Measurements from ENCODE around the gene SNCAIP.

SNCAIP gene

DNA sequence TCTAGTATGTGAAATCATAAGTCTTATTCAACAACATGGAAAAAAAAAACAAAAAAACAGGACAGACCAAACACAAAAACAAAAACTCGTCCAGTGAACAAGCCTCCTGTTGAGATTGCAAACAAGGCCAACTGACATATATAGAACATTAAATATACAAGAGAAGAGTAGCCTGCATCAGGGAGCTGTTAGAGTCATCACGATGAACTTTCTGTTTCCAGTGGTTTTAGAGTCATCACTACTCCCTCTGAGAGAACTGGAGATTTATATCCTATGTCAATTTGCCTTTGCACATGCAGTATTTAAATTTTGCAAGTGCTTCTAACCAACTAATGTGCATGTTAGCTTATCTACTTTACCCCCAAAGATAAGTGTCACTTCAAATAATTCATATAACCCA lies 9.9 kb downstream of the SNCAIP start:
- Histone ChIP-seq H4K8ac (ENCODE audit: low read depth, low read length) (no peak overlapping the region), H3K4me2 (ENCODE audit: insufficient read depth, low read length, poor library complexity, severe bottlenecking) (no peak overlapping the region), H3K36me3 (replicated peaks in 1 of 2; ENCODE audit: control insufficient read depth in 2 of 2, insufficient read depth in 2 of 2, low read length in 2 of 2) (no peaks in the 10 kb centered on the region), H2AFZ (ENCODE audit: low read length) (no peak overlapping the region), H3K4me3 (ENCODE audit: low read length in 2 of 2) (no peak overlapping the region), H4K91ac (ENCODE audit: low read depth, low read length, poor library complexity) (no peak overlapping the region), H3K4me1 (ENCODE audit: control insufficient read depth in 2 of 2, insufficient read depth in 1 of 2, low read depth in 1 of 2, low read length in 2 of 2) (no peaks in the 10 kb centered on the region), H3K79me1 (ENCODE audit: low read depth, low read length) (no peaks in the 10 kb centered on the region), H3K14ac (ENCODE audit: low read length) (no peak overlapping the region), H2AK5ac (ENCODE audit: low read depth, low read length) (no peak overlapping the region), H2BK120ac (ENCODE audit: low read depth, low read length) (no peak overlapping the region), H3K27me3 (ENCODE audit: control insufficient read depth in 3 of 3, insufficient read depth in 3 of 3, low read depth in 1 of 3, low read length in 3 of 3) (no peaks in the 10 kb centered on the region), H3K9ac (ENCODE audit: low read depth, low read length, poor library complexity) (no peak overlapping the region), H3K4ac (ENCODE audit: low read length) (no peak overlapping the region), H3K18ac (ENCODE audit: low read length) (no peak overlapping the region), H2BK15ac (ENCODE audit: low read length) (no peak overlapping the region), H3K9me3 (replicated peaks in 1 of 2; ENCODE audit: control insufficient read depth in 2 of 2, insufficient read depth in 1 of 2, low read depth in 1 of 2, low read length in 2 of 2) (no peaks in the 10 kb centered on the region), H3K23ac (ENCODE audit: low read depth, low read length, poor library complexity) (no peak overlapping the region), H2BK12ac (ENCODE audit: low read length) (no peak overlapping the region), H3K27ac (replicated peaks; ENCODE audit: low read length) (no peak overlapping the region), H2BK5ac (ENCODE audit: low read length) (no peak overlapping the region)
- no CpG with 5 or more reads among the region's 2 CpGs for WGBS, 2 donors (ENCODE audit: extremely low coverage in 2 of 2, insufficient read length in 2 of 2, insufficient replicate concordance in 1 of 2)
- DNase-seq (ENCODE audit: low spot score), result no peak

- H2AFZ ChIP-seq (ENCODE audit: low read length), result no peak overlapping the region
- no peak overlapping the region for H3K4me3 ChIP-seq (ENCODE audit: low read length in 2 of 2)
- H3K4ac ChIP-seq (ENCODE audit: low read length), result no peak overlapping the region
- no peaks in the 10 kb centered on the region for H3K36me3 ChIP-seq (replicated peaks in 1 of 2; ENCODE audit: control insufficient read depth in 2 of 2, insufficient read depth in 2 of 2, low read length in 2 of 2)
- H3K18ac ChIP-seq (ENCODE audit: low read length), result no peak overlapping the region
- no peak overlapping the region for H4K8ac ChIP-seq (ENCODE audit: low read depth, low read length)
- no peak overlapping the region for H3K23ac ChIP-seq (ENCODE audit: low read depth, low read length, poor library complexity)
- no peak overlapping the region for H3K4me2 ChIP-seq (ENCODE audit: insufficient read depth, low read length, poor library complexity, severe bottlenecking)
- DNase-seq (ENCODE audit: low spot score), result no peak
- no peak overlapping the region for H2BK5ac ChIP-seq (ENCODE audit: low read length)
- H2BK12ac ChIP-seq (ENCODE audit: low read length), result no peak overlapping the region
- no peak overlapping the region for H3K14ac ChIP-seq (ENCODE audit: low read length)
- no CpG with 5 or more reads among the region's 7 CpGs for WGBS, 2 donors (ENCODE audit: extremely low coverage in 2 of 2, insufficient read length in 2 of 2, insufficient replicate concordance in 1 of 2)
- no peak overlapping the region for H2BK15ac ChIP-seq (ENCODE audit: low read length)
- no peak overlapping the region for H3K27ac ChIP-seq (replicated peaks; ENCODE audit: low read length)
- no peak overlapping the region for H3K9ac ChIP-seq (ENCODE audit: low read depth, low read length, poor library complexity)
- no peaks in the 10 kb centered on the region for H3K27me3 ChIP-seq (ENCODE audit: control insufficient read depth in 3 of 3, insufficient read depth in 3 of 3, low read depth in 1 of 3, low read length in 3 of 3)
- no peak overlapping the region for H2AK5ac ChIP-seq (ENCODE audit: low read depth, low read length)
- H2BK120ac ChIP-seq (ENCODE audit: low read depth, low read length), result no peak overlapping the region
- no peaks in the 10 kb centered on the region for H3K79me1 ChIP-seq (ENCODE audit: low read depth, low read length)
- no peak overlapping the region for H4K91ac ChIP-seq (ENCODE audit: low read depth, low read length, poor library complexity)
- no peaks in the 10 kb centered on the region for H3K4me1 ChIP-seq (ENCODE audit: control insufficient read depth in 2 of 2, insufficient read depth in 1 of 2, low read depth in 1 of 2, low read length in 2 of 2)
- no peaks in the 10 kb centered on the region for H3K9me3 ChIP-seq (replicated peaks in 1 of 2; ENCODE audit: control insufficient read depth in 2 of 2, insufficient read depth in 1 of 2, low read depth in 1 of 2, low read length in 2 of 2)
Observed at GRCh38 chr5:122322801-122323548, 10.9 kb downstream of the SNCAIP start.

DNA sequence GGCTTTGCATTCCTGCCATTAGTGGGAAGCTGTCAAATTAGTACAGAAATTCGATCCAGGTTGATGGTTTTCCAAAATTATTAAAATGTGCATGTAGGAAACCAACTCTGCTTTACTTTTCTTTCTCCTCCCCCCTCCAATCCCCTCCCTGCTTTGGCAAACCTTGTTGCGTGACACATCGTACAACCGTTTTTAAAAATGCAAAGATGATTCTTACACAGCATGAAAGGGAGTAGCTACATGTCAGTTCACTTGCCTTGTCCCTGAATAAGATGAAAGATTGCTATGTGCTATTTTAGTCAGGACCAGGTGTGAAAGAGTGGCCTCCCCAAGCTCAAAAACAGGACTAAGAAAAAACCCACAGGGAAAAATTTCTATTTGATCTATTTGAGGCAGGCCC lies 11.7 kb downstream of the SNCAIP start:
- Histone ChIP-seq H3K14ac (ENCODE audit: low read length) (no peak overlapping the region), H2AFZ (ENCODE audit: low read length) (no peak overlapping the region), H3K4me3 (ENCODE audit: low read length in 2 of 2) (no peak overlapping the region), H3K36me3 (replicated peaks in 1 of 2; ENCODE audit: control insufficient read depth in 2 of 2, insufficient read depth in 2 of 2, low read length in 2 of 2) (no peaks in the 10 kb centered on the region), H2BK120ac (ENCODE audit: low read depth, low read length) (no peak overlapping the region), H3K4me1 (ENCODE audit: control insufficient read depth in 2 of 2, insufficient read depth in 1 of 2, low read depth in 1 of 2, low read length in 2 of 2) (no peaks in the 10 kb centered on the region), H2AK5ac (ENCODE audit: low read depth, low read length) (no peak overlapping the region), H3K79me1 (ENCODE audit: low read depth, low read length) (no peaks in the 10 kb centered on the region), H3K27me3 (ENCODE audit: control insufficient read depth in 3 of 3, insufficient read depth in 3 of 3, low read depth in 1 of 3, low read length in 3 of 3) (no peaks in the 10 kb centered on the region), H3K4ac (ENCODE audit: low read length) (no peak overlapping the region), H3K9me3 (replicated peaks in 1 of 2; ENCODE audit: control insufficient read depth in 2 of 2, insufficient read depth in 1 of 2, low read depth in 1 of 2, low read length in 2 of 2) (no peaks in the 10 kb centered on the region), H3K4me2 (ENCODE audit: insufficient read depth, low read length, poor library complexity, severe bottlenecking) (no peak overlapping the region), H2BK12ac (ENCODE audit: low read length) (no peak overlapping the region), H3K18ac (ENCODE audit: low read length) (no peak overlapping the region), H4K91ac (ENCODE audit: low read depth, low read length, poor library complexity) (no peak overlapping the region), H3K23ac (ENCODE audit: low read depth, low read length, poor library complexity) (no peak overlapping the region), H3K9ac (ENCODE audit: low read depth, low read length, poor library complexity) (no peak overlapping the region), H2BK5ac (ENCODE audit: low read length) (no peak overlapping the region), H3K27ac (replicated peaks; ENCODE audit: low read length) (no peak overlapping the region), H2BK15ac (ENCODE audit: low read length) (no peak overlapping the region), H4K8ac (ENCODE audit: low read depth, low read length) (no peak overlapping the region)
- no peak for DNase-seq (ENCODE audit: low spot score)
- no CpG with 5 or more reads among the region's 4 CpGs for WGBS, 2 donors (ENCODE audit: extremely low coverage in 2 of 2, insufficient read length in 2 of 2, insufficient replicate concordance in 1 of 2)

DNA sequence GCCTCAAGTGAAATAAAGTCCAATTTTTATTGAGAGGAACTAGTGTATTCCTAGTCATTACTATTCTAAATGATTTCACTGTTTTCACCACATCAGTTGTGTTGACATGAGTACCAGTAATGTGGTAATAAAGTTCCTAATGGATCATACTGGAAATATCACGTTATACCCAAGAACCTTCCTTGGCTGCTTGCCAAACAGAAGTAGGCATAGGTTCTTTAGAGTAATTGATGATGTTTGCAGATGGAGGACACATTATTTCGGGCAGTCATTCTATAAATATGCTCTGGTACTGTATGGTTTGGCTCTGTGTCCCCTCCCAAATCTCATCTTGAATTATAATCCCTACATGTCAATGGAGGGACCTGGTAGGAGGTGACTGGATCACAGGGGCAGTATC lies 15.1 kb downstream of the SNCAIP start:
- no CpG with 5 or more reads among the region's 2 CpGs for WGBS, 2 donors (ENCODE audit: extremely low coverage in 2 of 2, insufficient read length in 2 of 2, insufficient replicate concordance in 1 of 2)
- Histone ChIP-seq H2BK12ac (ENCODE audit: low read length) (no peak overlapping the region), H4K91ac (ENCODE audit: low read depth, low read length, poor library complexity) (no peak overlapping the region), H3K9ac (ENCODE audit: low read depth, low read length, poor library complexity) (no peak overlapping the region), H3K36me3 (replicated peaks in 1 of 2; ENCODE audit: control insufficient read depth in 2 of 2, insufficient read depth in 2 of 2, low read length in 2 of 2) (no peaks in the 10 kb centered on the region), H3K27ac (replicated peaks; ENCODE audit: low read length) (no peak overlapping the region), H3K27me3 (ENCODE audit: control insufficient read depth in 3 of 3, insufficient read depth in 3 of 3, low read depth in 1 of 3, low read length in 3 of 3) (no peaks in the 10 kb centered on the region), H3K4me1 (ENCODE audit: control insufficient read depth in 2 of 2, insufficient read depth in 1 of 2, low read depth in 1 of 2, low read length in 2 of 2) (no peaks in the 10 kb centered on the region), H3K23ac (ENCODE audit: low read depth, low read length, poor library complexity) (no peak overlapping the region), H4K8ac (ENCODE audit: low read depth, low read length) (no peak overlapping the region), H3K14ac (ENCODE audit: low read length) (no peak overlapping the region), H3K4me2 (ENCODE audit: insufficient read depth, low read length, poor library complexity, severe bottlenecking) (no peak overlapping the region), H2BK120ac (ENCODE audit: low read depth, low read length) (no peak overlapping the region), H2AK5ac (ENCODE audit: low read depth, low read length) (no peak overlapping the region), H2BK15ac (ENCODE audit: low read length) (no peak overlapping the region), H3K4me3 (ENCODE audit: low read length in 2 of 2) (no peak overlapping the region), H3K9me3 (replicated peaks in 1 of 2; ENCODE audit: control insufficient read depth in 2 of 2, insufficient read depth in 1 of 2, low read depth in 1 of 2, low read length in 2 of 2) (no peaks in the 10 kb centered on the region), H3K18ac (ENCODE audit: low read length) (no peak overlapping the region), H3K79me1 (ENCODE audit: low read depth, low read length) (no peaks in the 10 kb centered on the region), H3K4ac (ENCODE audit: low read length) (no peak overlapping the region), H2AFZ (ENCODE audit: low read length) (no peak overlapping the region), H2BK5ac (ENCODE audit: low read length) (no peak overlapping the region)
- DNase-seq (ENCODE audit: low spot score), result no peak
